ENCODE measurements around the gene GRID2.

GRCh38 chr4:93342738-93343137 is 1039.0 kb downstream of the GRID2 start:
- TF ChIP-seq POLR2A (IDR thresholded peaks at IDR 0.05; ENCODE audit: low read depth, low read length) (no peak), SPI1 (IDR thresholded peaks at IDR 0.05; ENCODE audit: low read depth, low read length) (no peak)

Data from GM12891 (cell line).